BLaER1 treated with 17β-estradiol and CSF1 and Interleukin-3, amounts not matched to agents 10 nM and 100 nM (cell line): ENCODE measurements around the gene JAZF1.

Experiments
- H3K27ac ChIP-seq, 11 experiments: shearing (Covaris generic); formaldehyde crosslinking; 2 replicates each; pipeline ENCODE4 v1.8.1; 2022
- H3K27me3 ChIP-seq, 11 experiments: shearing (Covaris generic); formaldehyde crosslinking; 2 replicates each; pipeline ENCODE4 v1.8.1; 2022
- H3K36me3 ChIP-seq, 11 experiments: shearing (Covaris generic); formaldehyde crosslinking; 2 replicates each; pipeline ENCODE4 v1.8.1; 2022
- H3K4me1 ChIP-seq, 10 experiments: shearing (Covaris generic); formaldehyde crosslinking; 2 replicates each; pipeline ENCODE4 v1.8.1; 2022
- H3K4me2 ChIP-seq, 11 experiments: shearing (Covaris generic); formaldehyde crosslinking; 2 replicates each; pipeline ENCODE4 v1.8.1; 2022
- H3K4me3 ChIP-seq, 10 experiments: shearing (Covaris generic); formaldehyde crosslinking; 2 replicates each; pipeline ENCODE4 v1.8.1; 2022
- H3K9ac ChIP-seq, 11 experiments: shearing (Covaris generic); formaldehyde crosslinking; 2 replicates each; pipeline ENCODE4 v1.8.1; 2022
- H3K9me3 ChIP-seq, 11 experiments: shearing (Covaris generic); formaldehyde crosslinking; replicated peaks in 1 of 11; 2 replicates each; pipeline ENCODE4 v1.8.1; 2022
- H4K20me1 ChIP-seq, 11 experiments: shearing (Covaris generic); formaldehyde crosslinking; 2 replicates each; pipeline ENCODE4 v1.8.1; 2022
- Cebpa-rat ChIP-seq, 11 experiments: shearing (Covaris generic); IDR thresholded peaks; 2 replicates each; pipeline ENCODE4 v1.8.1; 2022

Gene JAZF1

GRCh38 chr7:28195910-28196620 is 15.5 kb upstream of the JAZF1 start:
- Histone ChIP-seq H3K4me2 (no peak overlapping the region), H3K4me3 (no peak overlapping the region), H3K9ac (no peak overlapping the region), H4K20me1 (no peaks in the 10 kb centered on the region), H3K27me3 (no peaks in the 10 kb centered on the region), H3K36me3 (no peaks in the 10 kb centered on the region), H3K4me1 (peaks cover 0 to 35% (median 27%) of the 10 kb centered on the region in 10 experiments; a peak in 18 of 20 replicates), H3K9me3 (no peaks in the 10 kb centered on the region), H3K27ac (no peak overlapping the region)
- TF ChIP-seq Cebpa-rat (IDR thresholded peaks at IDR 0.05) = no peak

DNA sequence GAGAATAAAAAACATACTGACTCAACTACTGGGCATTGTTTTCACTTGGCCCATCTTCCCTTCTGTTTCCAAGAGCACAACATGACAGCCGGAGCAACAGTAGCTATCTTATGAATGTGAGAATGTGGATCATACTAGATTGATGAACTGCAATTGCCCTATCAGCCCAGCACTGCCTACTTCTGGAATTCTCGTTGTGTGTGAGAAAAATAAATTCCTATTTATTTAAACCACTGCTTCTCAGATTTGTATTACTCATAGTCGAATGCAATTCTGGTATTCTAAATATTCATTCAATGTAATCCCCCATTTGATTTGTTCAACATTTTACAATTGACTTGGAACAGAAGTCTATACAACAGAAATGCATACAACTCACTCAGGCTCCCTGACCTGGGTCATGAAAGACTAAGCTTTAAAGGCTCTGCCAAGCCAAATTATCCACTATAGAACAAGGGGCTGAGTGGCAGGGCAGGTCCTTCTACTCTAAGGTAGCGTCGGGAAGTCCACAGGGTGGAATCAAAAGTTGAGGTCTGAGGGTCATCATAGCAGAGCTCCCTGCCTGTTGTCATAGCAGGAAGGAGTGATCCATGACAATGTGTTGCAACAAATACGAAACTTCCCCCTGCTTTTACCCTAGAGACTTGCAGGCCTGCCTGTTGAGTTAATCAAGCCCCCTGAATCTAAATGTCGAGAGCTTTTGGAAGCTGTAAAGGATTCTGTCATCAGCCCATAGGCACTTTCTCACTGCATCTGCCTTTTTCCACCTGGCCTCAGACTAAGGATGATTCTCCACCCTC is 12.4 kb upstream of the JAZF1 start:
- TF ChIP-seq Cebpa-rat (IDR thresholded peaks at IDR 0.05) = peak in 8 of 11 experiments; percentile 46 to 81 (median 64); a peak in 13 of 22 replicates
- Histone ChIP-seq H3K4me3 (0 out of 20 replicates have a peak overlapping the region, but pooled peaks of 1 of the 10 experiments have one; percentile 14), H3K4me1 (peaks cover 0 to 46% (median 31%) of the 10 kb centered on the region in 10 experiments; a peak in 16 of 20 replicates), H3K9me3 (no peaks in the 10 kb centered on the region), H3K27me3 (no peaks in the 10 kb centered on the region), H3K36me3 (no peaks in the 10 kb centered on the region), H4K20me1 (no peaks in the 10 kb centered on the region), H3K4me2 (peak overlapping the region; percentile 4 to 78 (median 68); a peak in 20 of 22 replicates), H3K27ac (peak overlapping the region in 8 of 11 experiments; percentile 28 to 72 (median 60); a peak in 15 of 22 replicates), H3K9ac (peak overlapping the region in 4 of 11 experiments; percentile 39 to 46 (median 41); a peak in 4 of 22 replicates)

GRCh38 chr7:28191751-28192150 is 11.2 kb upstream of the JAZF1 start:
- H3K27me3 ChIP-seq = no peaks in the 10 kb centered on the region
- H3K27ac ChIP-seq = peak overlapping the region in 2 of 11 experiments; percentile 62 to 72; a peak in 3 of 22 replicates
- TF ChIP-seq Cebpa-rat (IDR thresholded peaks at IDR 0.05) = no peak
- no peaks in the 10 kb centered on the region for H4K20me1 ChIP-seq
- no peak overlapping the region for H3K4me3 ChIP-seq
- H3K9me3 ChIP-seq = no peaks in the 10 kb centered on the region
- no peak overlapping the region for H3K9ac ChIP-seq
- no peaks in the 10 kb centered on the region for H3K36me3 ChIP-seq
- peak overlapping the region in 7 of 11 experiments; percentile 13 to 73 (median 25); a peak in 9 of 22 replicates for H3K4me2 ChIP-seq
- peaks cover 0 to 46% (median 31%) of the 10 kb centered on the region in 10 experiments; a peak in 16 of 20 replicates for H3K4me1 ChIP-seq

DNA sequence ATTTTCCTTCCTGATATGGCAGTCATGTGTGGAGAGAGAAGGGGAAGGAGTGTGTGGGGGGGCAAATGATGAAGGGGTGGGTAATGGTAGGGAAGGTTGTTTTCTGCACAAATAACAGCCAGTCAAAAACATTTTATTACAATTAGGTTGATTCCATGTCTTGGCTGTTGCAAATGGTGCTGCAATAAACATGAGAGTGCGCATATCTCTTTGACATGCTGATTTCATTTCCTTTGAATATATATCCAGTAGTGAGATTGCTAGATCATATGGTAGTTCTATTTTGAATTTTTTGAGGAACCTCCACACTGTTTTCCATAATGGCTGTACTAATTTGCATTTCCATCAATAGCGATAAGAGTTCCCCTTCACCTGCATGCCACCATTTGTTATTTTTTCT is 10.6 kb upstream of the JAZF1 start:
- Histone ChIP-seq H4K20me1 (no peaks in the 10 kb centered on the region), H3K9ac (no peak overlapping the region), H3K4me1 (peaks cover 0 to 46% (median 31%) of the 10 kb centered on the region in 10 experiments; a peak in 16 of 20 replicates), H3K9me3 (no peaks in the 10 kb centered on the region), H3K4me2 (peak overlapping the region in 7 of 11 experiments; percentile 10 to 73 (median 25); a peak in 8 of 22 replicates), H3K36me3 (no peaks in the 10 kb centered on the region), H3K4me3 (no peak overlapping the region), H3K27ac (no peak overlapping the region; a peak in 1 of 22 replicates), H3K27me3 (no peaks in the 10 kb centered on the region)
- TF ChIP-seq Cebpa-rat (IDR thresholded peaks at IDR 0.05) = no peak

- TF ChIP-seq Cebpa-rat (IDR thresholded peaks at IDR 0.05) = no peak
- H4K20me1 ChIP-seq = no peaks in the 10 kb centered on the region
- H3K4me3 ChIP-seq = no peak overlapping the region
- no peaks in the 10 kb centered on the region for H3K9me3 ChIP-seq
- H3K27ac ChIP-seq = no peak overlapping the region
- H3K27me3 ChIP-seq = no peaks in the 10 kb centered on the region
- peaks cover 0 to 50% (median 35%) of the 10 kb centered on the region in 10 experiments; a peak in 16 of 20 replicates for H3K4me1 ChIP-seq
- no peaks in the 10 kb centered on the region for H3K36me3 ChIP-seq
- H3K9ac ChIP-seq = no peak overlapping the region
- H3K4me2 ChIP-seq = peak overlapping the region in 3 of 11 experiments; percentile 10 to 73 (median 25); a peak in 2 of 22 replicates
Measured at GRCh38 chr7:28190077-28190710, 9.6 kb upstream of the JAZF1 start.

DNA sequence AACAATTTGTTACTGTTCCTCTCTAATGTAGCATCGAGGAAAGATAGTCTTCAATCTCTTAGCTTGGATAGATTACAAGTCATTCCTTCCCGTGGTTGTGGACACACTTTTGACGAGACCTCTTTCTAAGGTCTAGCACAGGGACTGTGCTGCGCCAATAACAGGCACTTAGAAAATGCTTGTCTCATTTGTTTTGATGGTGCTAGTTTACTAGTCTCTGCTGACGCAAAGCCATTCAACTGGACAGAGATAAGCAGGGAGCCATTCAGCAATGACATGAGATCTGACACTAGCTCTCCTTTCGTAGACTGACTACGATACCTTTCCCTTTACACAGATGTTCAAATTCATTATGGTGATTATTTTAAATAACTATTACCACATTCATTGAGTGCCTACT is 6.4 kb upstream of the JAZF1 start:
- no peak for TF ChIP-seq Cebpa-rat (IDR thresholded peaks at IDR 0.05)
- H3K36me3 ChIP-seq = no peaks in the 10 kb centered on the region
- H3K9ac ChIP-seq = no peak overlapping the region
- no peak overlapping the region for H3K4me3 ChIP-seq
- peaks cover 14 to 54% (median 36%) of the 10 kb centered on the region in 10 experiments for H3K4me1 ChIP-seq
- no peak overlapping the region for H3K4me2 ChIP-seq
- H4K20me1 ChIP-seq = no peaks in the 10 kb centered on the region
- no peaks in the 10 kb centered on the region for H3K27me3 ChIP-seq
- no peak overlapping the region for H3K27ac ChIP-seq
- H3K9me3 ChIP-seq = no peaks in the 10 kb centered on the region

GRCh38 chr7:28183627-28184026 is 3.0 kb upstream of the JAZF1 start:
- no peak for TF ChIP-seq Cebpa-rat (IDR thresholded peaks at IDR 0.05)
- H3K27ac ChIP-seq = 0 out of 22 replicates have a peak overlapping the region, but pooled peaks of 2 of the 11 experiments have one; percentile 8 to 14
- no peak overlapping the region for H3K9ac ChIP-seq
- H3K4me1 ChIP-seq = peaks cover 30 to 59% (median 38%) of the 10 kb centered on the region in 10 experiments
- no peak overlapping the region for H3K4me3 ChIP-seq
- no peaks in the 10 kb centered on the region for H3K36me3 ChIP-seq
- peaks cover 0 to 7% (median 5%) of the 10 kb centered on the region in 11 experiments; a peak in 8 of 22 replicates for H4K20me1 ChIP-seq
- no peaks in the 10 kb centered on the region for H3K9me3 ChIP-seq
- H3K27me3 ChIP-seq = no peaks in the 10 kb centered on the region
- peak overlapping the region; percentile 7 to 88 (median 40); a peak in 19 of 22 replicates for H3K4me2 ChIP-seq

- Histone ChIP-seq H3K4me2 (peak overlapping the region in 9 of 11 experiments; percentile 1 to 88 (median 35); a peak in 10 of 22 replicates), H3K4me1 (peaks cover 32 to 75% (median 50%) of the 10 kb centered on the region in 10 experiments), H3K4me3 (no peak overlapping the region), H3K27ac (no peak overlapping the region), H3K36me3 (no peaks in the 10 kb centered on the region), H3K9ac (no peak overlapping the region; a peak in 1 of 22 replicates), H3K9me3 (no peaks in the 10 kb centered on the region), H3K27me3 (no peaks in the 10 kb centered on the region), H4K20me1 (peaks cover 0 to 18% (median 5%) of the 10 kb centered on the region in 11 experiments; a peak in 11 of 22 replicates)
- no peak for TF ChIP-seq Cebpa-rat (IDR thresholded peaks at IDR 0.05)
Measured at GRCh38 chr7:28182071-28182471, 1.5 kb upstream of the JAZF1 start.
